ENCODE results near the gene COMT. TPM values are rescaled to one million over a fixed set of nuclear protein-coding genes. Genes with fewer than 3 reads are reported as not detected.
A peak's percentile ranks its signal among the peaks of the same experiment; 100 is the strongest.

The COMT gene
- total and polyA plus RNA-seq, 9 of the 15 experiments (the other 6 are each of a cell fraction or from before 2014, with no cell fraction given), result 12.5 to 351 (median 155) TPM

GRCh38 chr22:19967850-19968449 lies 26.4 kb downstream of the COMT start:
- POLR2A ChIA-PET, result interaction anchor here (0.6 to 13.7 kb wide), 4 partner anchors 12 to 159 kb away, joined by 3 to 115 read pairs (median 27); partner anchors contain the start of genes RANBP1 and TRMT2A
- FAIRE-seq, result no peak
- TF ChIP-seq CHD7 (IDR thresholded peaks at IDR 0.05; ENCODE audit: low read depth, low read length) (no peak), ZNF280B (CRISPR knock-in tag; IDR thresholded peaks at IDR 0.05) (peak; percentile 40; the same call in 1 of the 2 replicates), BRF2 (IDR thresholded peaks at IDR 0.05; ENCODE audit: borderline replicate concordance, insufficient read depth, insufficient read length) (no peak), ARID3B (CRISPR knock-in tag; IDR thresholded peaks at IDR 0.05; ENCODE audit: borderline replicate concordance) (no peak)

More at GRCh38 chr22:19967850-19968449, 26.4 kb downstream of the COMT start:
- Histone ChIP-seq H3K27ac (ENCODE audit: extremely low read depth, low read depth, low read length) (no peak overlapping the region), H4K20me1 (replicated peaks; ENCODE audit: control insufficient read depth, insufficient read depth, low read length) (peaks cover 38% of the 10 kb centered on the region; the same call in 1 of the 2 replicates), H3K36me3 (ENCODE audit: control insufficient read depth, insufficient read depth, low read length) (peaks cover 86% of the 10 kb centered on the region; the same call in 2 of the 3 replicates), H3K9me1 (ENCODE audit: control insufficient read depth, insufficient read depth, low read length) (peaks cover 3% of the 10 kb centered on the region), H3K4me1 (replicated peaks in 1 of 2; ENCODE audit: control insufficient read depth in 2 of 2, insufficient read depth in 2 of 2, low read length in 2 of 2) (peaks cover 4 to 68% of the 10 kb centered on the region in 2 experiments; a peak in 4 of 5 replicates), H3K27me3 (ENCODE audit: control insufficient read depth in 2 of 2, insufficient read depth in 2 of 2, low read length in 2 of 2) (no peaks in the 10 kb centered on the region), H2AFZ (ENCODE audit: low read depth, low read length) (no peak overlapping the region), H3K4me3 (no peak overlapping the region), H3K4me2 (ENCODE audit: insufficient read depth, low read length) (no peak overlapping the region), H3K9me3 (replicated peaks; ENCODE audit: control insufficient read depth, insufficient read depth, low read depth, low read length) (no peaks in the 10 kb centered on the region), H3K79me2 (ENCODE audit: control insufficient read depth, insufficient read depth, low read length) (no peaks in the 10 kb centered on the region), H3K9ac (ENCODE audit: insufficient read depth in 1 of 2, low read depth in 2 of 2, low read length in 2 of 2) (peak overlapping the region in 1 of 2 experiments; percentile 31; a peak in 1 of 4 replicates)
- CTCF ChIA-PET (ENCODE audit: low intra/inter-chr PET ratio), result interaction anchor here (0.6 to 1.1 kb wide), 4 partner anchors 41 to 161 kb away, joined by 3 to 6 read pairs (median 3); no protein-coding TSS in a partner anchor
- in situ Hi-C loops (cut with MboI) (no loop called here), intact Hi-C loops (cut with micrococcal nuclease) (no loop called here)
- no peak for ATAC-seq
- no TSS peak for BruUV-seq (replicated peaks)
- 88% methylated on average over 7 of the region's 7 CpGs for WGBS (ENCODE audit: insufficient coverage, low coverage, missing lambda C conversion rate)
- no peak for DNase-seq (ENCODE audit: extremely low read depth in 1 of 4, low spot score in 3 of 4)
